Stimulated activated naive B cell treated with anti-CD40 and anti-IgM and Interleukin-4, amounts not matched to agents 10 μg/mL and 1 μg/mL and 100 μg/mL, for 72 hours (primary cell): Measurements from ENCODE around the gene LIPC.

Experiments used
- ATAC-seq, 2 donors: fragments of 150-1000 bp; cut with Tn5 transposase; replicated peaks; 2 replicates each; pipeline ENCODE4 v1.10.0; 2021; ENCODE audit warnings: moderate library complexity in 1 of 2
- DNase-seq: peaks from one replicate; pipeline ENCODE4 v3.0.0; 2021
- H3K27ac Mint-ChIP-seq: one replicate; pipeline ENCODE4 v1.8.0; 2022; ENCODE audit warnings: mild to moderate bottlenecking, mixed read lengths
- H3K27me3 Mint-ChIP-seq, 2 donors: one replicate each; pipeline ENCODE4 v1.8.0; 2022; ENCODE audit warnings: mixed read lengths in 2 of 2
- H3K36me3 Mint-ChIP-seq, 2 donors: one replicate each; pipeline ENCODE4 v1.8.0; 2022; ENCODE audit warnings: mixed read lengths in 2 of 2, mild to moderate bottlenecking in 1 of 2
- H3K4me1 Mint-ChIP-seq, 2 donors: one replicate each; pipeline ENCODE4 v1.8.0; 2022; ENCODE audit warnings: mixed read lengths in 2 of 2, mild to moderate bottlenecking in 1 of 2
- H3K4me3 Mint-ChIP-seq, 2 donors: one replicate each; pipeline ENCODE4 v1.8.0; 2022; ENCODE audit warnings: mild to moderate bottlenecking in 2 of 2, mixed read lengths in 2 of 2, moderate library complexity in 1 of 2
- H3K9me3 Mint-ChIP-seq, 2 donors: one replicate each; pipeline ENCODE4 v1.8.0; 2022; ENCODE audit warnings: mixed read lengths in 2 of 2, mild to moderate bottlenecking in 1 of 2

LIPC gene

GRCh38 chr15:58416963-58417362, 14.8 kb upstream of the LIPC start:
- H3K27me3 Mint-ChIP-seq: no peaks in the 10 kb centered on the region
- no peaks in the 10 kb centered on the region for H3K36me3 Mint-ChIP-seq
- ATAC-seq: no peak
- no peak for DNase-seq
- H3K27ac Mint-ChIP-seq: no peak overlapping the region
- peaks cover 6% of the 10 kb centered on the region in 2 donors for H3K4me1 Mint-ChIP-seq
- no peak overlapping the region for H3K4me3 Mint-ChIP-seq
- peaks cover 2 to 4% of the 10 kb centered on the region in 2 donors for H3K9me3 Mint-ChIP-seq

GRCh38 chr15:58418135-58418534, 13.7 kb upstream of the LIPC start:
- DNase-seq: no peak
- Mint-ChIP-seq H3K36me3 (no peaks in the 10 kb centered on the region), H3K27me3 (no peaks in the 10 kb centered on the region), H3K4me3 (no peak overlapping the region), H3K9me3 (peaks cover 2 to 4% of the 10 kb centered on the region in 2 donors), H3K27ac (no peak overlapping the region), H3K4me1 (peaks cover 6% of the 10 kb centered on the region in 2 donors)
- ATAC-seq: no peak

GRCh38 chr15:58419803-58420524, 11.8 kb upstream of the LIPC start:
- ATAC-seq (no peak), DNase-seq (no peak)
- Mint-ChIP-seq H3K9me3 (peaks cover 2 to 4% of the 10 kb centered on the region in 2 donors), H3K36me3 (no peaks in the 10 kb centered on the region), H3K4me1 (peaks cover 6% of the 10 kb centered on the region in 2 donors), H3K27me3 (no peaks in the 10 kb centered on the region), H3K27ac (no peak overlapping the region), H3K4me3 (no peak overlapping the region)

GRCh38 chr15:58420579-58421043, 11.2 kb upstream of the LIPC start:
- H3K9me3 Mint-ChIP-seq: peaks cover 2 to 4% of the 10 kb centered on the region in 2 donors
- H3K27me3 Mint-ChIP-seq: no peaks in the 10 kb centered on the region
- no peak overlapping the region for H3K27ac Mint-ChIP-seq
- no peak overlapping the region for H3K4me3 Mint-ChIP-seq
- DNase-seq (no peak), ATAC-seq (peak; percentile 27 to 41)
- H3K36me3 Mint-ChIP-seq: no peaks in the 10 kb centered on the region
- peaks cover 6% of the 10 kb centered on the region in 2 donors for H3K4me1 Mint-ChIP-seq

- Mint-ChIP-seq H3K27me3 (no peaks in the 10 kb centered on the region), H3K9me3 (no peaks in the 10 kb centered on the region), H3K27ac (no peak overlapping the region), H3K4me1 (peaks cover 6% of the 10 kb centered on the region in 2 donors), H3K4me3 (no peak overlapping the region), H3K36me3 (no peaks in the 10 kb centered on the region)
- no peak for DNase-seq
- no peak for ATAC-seq
Measured at GRCh38 chr15:58423205-58423604, 8.6 kb upstream of the LIPC start.

GRCh38 chr15:58423831-58424608, 7.8 kb upstream of the LIPC start:
- H3K4me1 Mint-ChIP-seq: peaks cover 6% of the 10 kb centered on the region in 2 donors
- H3K36me3 Mint-ChIP-seq: no peaks in the 10 kb centered on the region
- H3K27ac Mint-ChIP-seq: no peak overlapping the region
- no peaks in the 10 kb centered on the region for H3K9me3 Mint-ChIP-seq
- DNase-seq (no peak), ATAC-seq (no peak)
- H3K27me3 Mint-ChIP-seq: peaks cover 0 to 2% of the 10 kb centered on the region in 2 donors
- H3K4me3 Mint-ChIP-seq: no peak overlapping the region

- Mint-ChIP-seq H3K27me3 (peaks cover 0 to 4% of the 10 kb centered on the region in 2 donors), H3K36me3 (no peaks in the 10 kb centered on the region), H3K27ac (no peak overlapping the region), H3K4me1 (peaks cover 6% of the 10 kb centered on the region in 2 donors), H3K4me3 (no peak overlapping the region), H3K9me3 (no peaks in the 10 kb centered on the region)
- no peak for ATAC-seq
- no peak for DNase-seq
Measured at GRCh38 chr15:58424722-58425121, 7.1 kb upstream of the LIPC start.

- no peak overlapping the region for H3K4me3 Mint-ChIP-seq
- ATAC-seq (no peak), DNase-seq (no peak)
- no peak overlapping the region for H3K27ac Mint-ChIP-seq
- no peaks in the 10 kb centered on the region for H3K36me3 Mint-ChIP-seq
- H3K9me3 Mint-ChIP-seq: no peaks in the 10 kb centered on the region
- peaks cover 0 to 4% of the 10 kb centered on the region in 2 donors for H3K27me3 Mint-ChIP-seq
- peaks cover 5% of the 10 kb centered on the region in 2 donors for H3K4me1 Mint-ChIP-seq
Measured at GRCh38 chr15:58425185-58425584, 6.6 kb upstream of the LIPC start.

- DNase-seq (no peak), ATAC-seq (no peak)
- H3K4me3 Mint-ChIP-seq: no peak overlapping the region
- H3K9me3 Mint-ChIP-seq: no peaks in the 10 kb centered on the region
- H3K27me3 Mint-ChIP-seq: peaks cover 0 to 4% of the 10 kb centered on the region in 2 donors
- H3K4me1 Mint-ChIP-seq: peaks cover 0 to under 1% of the 10 kb centered on the region in 2 donors
- H3K36me3 Mint-ChIP-seq: no peaks in the 10 kb centered on the region
- H3K27ac Mint-ChIP-seq: no peak overlapping the region
Measured at GRCh38 chr15:58425834-58426233, 6.0 kb upstream of the LIPC start.

- Mint-ChIP-seq H3K4me3 (no peak overlapping the region), H3K27me3 (peaks cover 0 to 4% of the 10 kb centered on the region in 2 donors), H3K4me1 (no peaks in the 10 kb centered on the region), H3K36me3 (no peaks in the 10 kb centered on the region), H3K9me3 (no peaks in the 10 kb centered on the region), H3K27ac (no peak overlapping the region)
- no peak for DNase-seq
- no peak for ATAC-seq
Measured at GRCh38 chr15:58426501-58426900, 5.3 kb upstream of the LIPC start.

GRCh38 chr15:58427987-58428386, 3.8 kb upstream of the LIPC start:
- DNase-seq (no peak), ATAC-seq (no peak)
- Mint-ChIP-seq H3K4me3 (no peak overlapping the region), H3K9me3 (no peaks in the 10 kb centered on the region), H3K27me3 (peaks cover 0 to 4% of the 10 kb centered on the region in 2 donors), H3K27ac (no peak overlapping the region), H3K4me1 (no peaks in the 10 kb centered on the region), H3K36me3 (no peaks in the 10 kb centered on the region)

- H3K4me1 Mint-ChIP-seq: no peaks in the 10 kb centered on the region
- H3K9me3 Mint-ChIP-seq: no peaks in the 10 kb centered on the region
- H3K27ac Mint-ChIP-seq: no peak overlapping the region
- ATAC-seq: no peak
- no peaks in the 10 kb centered on the region for H3K36me3 Mint-ChIP-seq
- H3K4me3 Mint-ChIP-seq: no peak overlapping the region
- H3K27me3 Mint-ChIP-seq: peaks cover 0 to 4% of the 10 kb centered on the region in 2 donors
- no peak for DNase-seq
Measured at GRCh38 chr15:58430224-58430787, 1.5 kb upstream of the LIPC start.

- Mint-ChIP-seq H3K36me3 (no peaks in the 10 kb centered on the region), H3K27me3 (peaks cover 0 to 4% of the 10 kb centered on the region in 2 donors), H3K27ac (no peak overlapping the region), H3K9me3 (no peaks in the 10 kb centered on the region), H3K4me1 (no peaks in the 10 kb centered on the region), H3K4me3 (no peak overlapping the region)
- no peak for DNase-seq
- ATAC-seq: no peak
Measured at GRCh38 chr15:58432401-58432800, 610 bp downstream of the LIPC start.

GRCh38 chr15:58433597-58434333, 2.0 kb downstream of the LIPC start:
- no peaks in the 10 kb centered on the region for H3K36me3 Mint-ChIP-seq
- H3K27ac Mint-ChIP-seq: no peak overlapping the region
- no peak overlapping the region for H3K4me3 Mint-ChIP-seq
- ATAC-seq: no peak
- no peaks in the 10 kb centered on the region for H3K4me1 Mint-ChIP-seq
- no peak for DNase-seq
- H3K9me3 Mint-ChIP-seq: no peaks in the 10 kb centered on the region
- peaks cover 0 to 4% of the 10 kb centered on the region in 2 donors for H3K27me3 Mint-ChIP-seq
